Inflammatory macrophage (primary cell): ENCODE data around the gene B3GALT6.
A peak's percentile ranks its signal among the peaks of the same experiment; 100 is the strongest.
"Not testable (repeated sequence)": the region's sequence is repeated elsewhere in the genome, so short reads cannot be mapped to it uniquely, and the experiment has no call there.

Source experiments
- DNase-seq, 2 donors: peaks; one replicate each; pipeline ENCODE4 v3.0.0-alpha.2; 2020 to 2022

B3GALT6 gene

DNA sequence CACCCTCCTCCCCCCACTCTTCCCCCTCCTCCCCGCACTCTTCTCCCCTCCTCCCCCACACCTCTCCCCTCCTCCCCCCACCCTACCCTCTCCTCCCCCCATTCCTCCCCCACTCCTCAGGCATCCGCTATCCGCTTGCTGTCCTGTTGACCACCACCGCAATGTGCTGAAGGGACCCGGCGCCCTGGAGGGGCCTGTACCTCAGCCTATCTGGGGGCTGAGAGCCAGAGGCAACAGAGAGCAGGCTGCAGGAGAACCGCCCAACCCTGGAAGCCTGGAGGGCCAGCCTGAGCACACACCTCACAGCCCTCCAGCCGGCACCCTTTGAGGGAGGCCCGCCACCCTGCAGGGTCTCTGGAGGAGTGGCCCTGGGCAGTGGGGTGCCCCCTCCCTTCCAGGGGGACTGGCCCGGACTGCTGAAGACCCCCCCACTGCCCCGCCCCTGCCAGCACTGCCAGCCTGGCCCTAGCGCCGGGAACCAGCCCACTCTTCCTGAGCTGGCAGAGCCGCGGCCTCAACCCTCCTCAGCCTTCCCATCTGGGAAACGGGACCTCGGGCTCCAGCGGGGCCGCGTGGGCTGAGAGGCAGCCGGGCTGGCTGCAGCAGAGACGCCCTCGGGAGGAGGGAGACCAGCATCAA, 13.3 kb downstream of the B3GALT6 start:
- DNase-seq, result no peak

DNA sequence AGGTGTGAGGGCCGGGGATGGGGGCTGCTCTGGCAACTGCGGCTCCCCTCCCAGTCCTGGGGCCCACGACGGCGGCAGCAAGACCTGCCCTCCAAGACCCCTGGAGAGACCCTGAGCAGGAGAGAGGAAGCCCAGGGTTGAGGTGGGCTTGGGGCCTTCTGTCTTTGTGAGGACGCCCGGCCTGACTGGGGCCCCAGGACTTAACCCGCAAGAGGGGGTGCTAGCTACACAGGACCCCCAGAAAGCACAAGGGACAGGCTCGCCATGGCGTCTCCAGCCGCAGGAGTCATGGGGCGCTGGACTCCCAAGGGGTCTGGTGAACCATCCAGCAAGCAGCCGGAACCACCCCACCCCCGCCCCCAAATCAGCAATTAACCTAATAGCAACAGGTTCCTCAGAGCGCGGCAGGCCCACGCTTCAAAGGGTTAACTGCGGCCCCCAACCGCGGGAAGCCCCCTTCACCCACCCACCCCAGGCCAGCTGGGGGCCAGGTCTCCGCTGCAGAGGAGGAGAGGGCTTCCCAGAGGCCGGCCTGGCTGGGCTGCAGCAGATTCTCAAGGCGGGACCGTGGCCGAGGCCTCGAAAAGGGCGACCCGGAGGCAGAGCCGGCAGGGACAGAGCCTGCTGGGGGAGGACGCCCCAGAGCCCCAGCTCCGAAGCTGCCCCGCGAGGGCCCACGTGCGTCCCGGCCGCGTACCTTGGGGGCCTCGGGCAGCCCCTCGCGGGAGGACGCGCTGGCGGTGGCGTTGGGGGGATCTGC, 14.0 kb downstream of the B3GALT6 start:
- no peak for DNase-seq

- DNase-seq, result no peak
Observed at GRCh38 chr1:1246577-1247340, 14.7 kb downstream of the B3GALT6 start, which contains the start of gene C1QTNF12. TSS of gene C1QTNF12 (minus strand) at chr1:1246722. CDS start at chr1:1246690, 32 bp downstream.

DNA sequence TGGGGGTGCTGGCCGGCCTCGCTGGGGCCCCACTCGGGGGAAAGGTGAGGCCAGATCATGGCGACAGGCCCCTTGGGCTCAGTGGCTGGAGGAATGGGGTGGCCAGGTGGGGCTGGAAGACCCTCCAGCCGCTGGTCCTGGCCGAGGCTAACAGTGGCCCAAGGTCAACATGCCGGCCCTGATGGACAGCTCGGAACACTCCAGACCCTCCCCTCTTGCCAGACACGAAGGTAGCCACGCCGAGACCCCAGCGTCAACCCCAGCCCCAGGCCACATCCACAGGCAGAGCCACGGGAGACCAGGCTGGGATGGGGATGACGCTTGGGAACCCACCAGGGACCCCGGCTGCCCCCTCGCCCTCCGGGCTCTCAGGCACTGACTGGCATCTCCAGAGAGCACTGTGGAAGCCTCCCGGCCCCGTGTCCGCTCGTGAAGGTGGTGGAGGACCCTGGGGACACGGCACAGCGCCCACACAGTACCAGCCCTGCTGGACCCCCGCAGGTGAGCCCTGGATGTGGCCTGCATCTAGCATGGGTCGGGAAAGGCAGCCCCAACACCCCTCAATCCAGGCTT, 15.4 kb downstream of the B3GALT6 start:
- no peak for DNase-seq

DNA sequence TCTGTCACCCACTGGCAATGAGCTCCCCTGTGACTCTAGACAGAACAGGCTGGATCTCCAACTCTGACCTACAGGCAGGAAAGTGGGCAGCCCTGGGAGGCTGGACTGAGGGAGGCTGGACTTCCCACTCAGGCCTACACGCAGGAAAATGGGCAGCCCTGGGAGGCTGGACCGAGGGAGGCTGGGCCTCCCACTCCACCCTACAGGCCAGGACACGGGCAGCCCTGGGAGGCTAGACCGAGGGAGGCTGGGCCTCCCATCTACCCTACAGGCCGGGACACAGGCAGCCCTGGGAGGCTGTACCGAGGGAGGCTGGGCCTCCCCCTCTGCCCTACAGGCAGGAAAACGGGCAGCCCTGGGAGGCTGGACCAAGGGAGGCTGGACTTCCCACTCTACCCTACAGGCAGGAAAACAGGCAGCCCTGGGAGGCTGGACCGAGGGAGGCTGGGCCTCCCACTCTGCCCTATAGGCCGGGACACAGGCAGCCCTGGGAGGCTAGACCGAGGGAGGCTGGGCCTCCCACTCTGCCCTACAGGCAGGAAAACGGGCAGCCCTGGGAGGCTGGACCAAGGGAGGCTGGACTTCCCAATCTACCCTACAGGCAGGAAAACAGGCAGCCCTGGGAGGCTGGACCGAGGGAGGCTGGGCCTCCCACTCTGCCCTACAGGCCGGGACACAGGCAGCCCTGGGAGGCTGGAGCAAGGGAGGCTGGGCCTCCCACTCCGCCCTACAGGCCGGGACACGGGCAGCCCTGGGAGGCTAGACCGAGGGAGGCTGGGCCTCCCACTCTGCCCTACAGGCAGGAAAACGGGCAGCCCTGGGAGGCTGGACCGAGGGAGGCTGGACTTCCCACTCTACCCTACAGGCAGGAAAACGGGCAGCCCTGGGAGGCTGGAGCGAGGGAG, 16.2 kb downstream of the B3GALT6 start:
- DNase-seq, result not testable (repeated sequence)

DNA sequence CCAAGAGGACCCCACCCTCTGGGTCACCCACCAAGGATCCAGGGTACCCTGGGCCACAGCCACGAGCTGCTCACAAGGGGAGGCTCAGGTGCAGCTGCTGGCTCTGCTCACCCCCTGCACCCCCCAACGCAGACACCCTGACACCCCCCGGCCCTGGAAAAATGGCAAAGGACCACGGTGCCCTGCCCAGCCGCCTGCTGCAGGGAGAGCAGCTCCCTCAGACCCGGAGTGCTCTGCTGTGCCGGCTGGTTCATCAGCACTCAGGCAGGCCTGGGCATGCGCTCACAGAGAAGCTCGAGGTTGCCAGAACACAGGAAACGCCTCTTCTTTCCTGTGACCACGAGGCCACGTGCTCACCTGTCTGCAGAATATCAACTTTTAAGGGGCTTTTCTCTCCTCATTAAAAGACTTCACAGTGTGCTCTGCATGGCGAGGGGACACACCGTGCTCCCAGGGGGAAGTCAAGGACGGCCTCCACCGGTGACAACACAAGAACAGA, 18.8 kb downstream of the B3GALT6 start:
- no peak for DNase-seq

- no peak for DNase-seq
Observed at GRCh38 chr1:1253314-1253713, 21.3 kb downstream of the B3GALT6 start.

- DNase-seq, result no peak
Observed at GRCh38 chr1:1253972-1254666, 22.1 kb downstream of the B3GALT6 start.

GRCh38 chr1:1254667-1254998, 22.6 kb downstream of the B3GALT6 start:
- DNase-seq, result no peak

GRCh38 chr1:1255078-1255477, 23.0 kb downstream of the B3GALT6 start:
- DNase-seq, result no peak

GRCh38 chr1:1255611-1256010, 23.6 kb downstream of the B3GALT6 start:
- no peak for DNase-seq

- DNase-seq, result no peak
Observed at GRCh38 chr1:1256956-1257871, 25.2 kb downstream of the B3GALT6 start.

DNA sequence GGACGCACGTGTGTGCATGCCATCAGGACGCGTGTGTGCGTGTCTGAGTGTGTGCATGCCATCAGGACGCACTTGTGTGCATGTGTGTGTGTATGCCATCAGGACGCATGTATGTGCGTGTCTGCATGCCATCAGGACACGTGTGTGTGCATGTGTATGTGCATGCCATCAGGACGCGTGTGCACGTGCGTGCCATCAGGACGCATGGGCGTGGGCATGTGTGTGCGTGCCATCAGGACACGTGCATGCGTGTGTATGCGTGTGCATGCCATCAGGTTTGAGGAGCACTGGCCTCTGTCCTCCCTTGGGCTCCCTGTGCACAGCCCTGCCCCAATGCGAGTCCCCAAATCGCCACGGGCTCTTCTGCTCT, 27.1 kb downstream of the B3GALT6 start:
- DNase-seq, result no peak

DNA sequence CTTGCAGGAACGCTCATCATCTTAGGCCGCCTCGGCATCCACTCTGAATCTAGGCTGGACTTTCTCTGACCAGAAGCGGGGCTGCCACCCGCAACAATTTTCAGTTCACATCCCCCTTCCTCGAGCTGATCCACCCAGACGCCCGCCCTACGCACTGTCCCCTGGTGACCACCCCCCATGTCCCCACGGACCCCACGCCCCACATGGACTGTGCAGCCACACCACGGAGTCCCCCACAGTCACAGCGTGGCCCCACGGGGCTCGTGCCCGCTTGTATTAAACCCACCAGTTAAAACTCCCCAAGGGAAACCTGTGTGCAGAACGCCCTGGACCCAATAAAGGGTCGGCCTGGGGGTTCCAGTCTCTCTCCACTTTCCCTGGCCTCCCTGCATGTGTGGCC, 27.5 kb downstream of the B3GALT6 start:
- DNase-seq, result no peak

- DNase-seq, result peak in 1 of 2 donors; percentile 25
Observed at GRCh38 chr1:1259951-1260600, 28.0 kb downstream of the B3GALT6 start.

DNA sequence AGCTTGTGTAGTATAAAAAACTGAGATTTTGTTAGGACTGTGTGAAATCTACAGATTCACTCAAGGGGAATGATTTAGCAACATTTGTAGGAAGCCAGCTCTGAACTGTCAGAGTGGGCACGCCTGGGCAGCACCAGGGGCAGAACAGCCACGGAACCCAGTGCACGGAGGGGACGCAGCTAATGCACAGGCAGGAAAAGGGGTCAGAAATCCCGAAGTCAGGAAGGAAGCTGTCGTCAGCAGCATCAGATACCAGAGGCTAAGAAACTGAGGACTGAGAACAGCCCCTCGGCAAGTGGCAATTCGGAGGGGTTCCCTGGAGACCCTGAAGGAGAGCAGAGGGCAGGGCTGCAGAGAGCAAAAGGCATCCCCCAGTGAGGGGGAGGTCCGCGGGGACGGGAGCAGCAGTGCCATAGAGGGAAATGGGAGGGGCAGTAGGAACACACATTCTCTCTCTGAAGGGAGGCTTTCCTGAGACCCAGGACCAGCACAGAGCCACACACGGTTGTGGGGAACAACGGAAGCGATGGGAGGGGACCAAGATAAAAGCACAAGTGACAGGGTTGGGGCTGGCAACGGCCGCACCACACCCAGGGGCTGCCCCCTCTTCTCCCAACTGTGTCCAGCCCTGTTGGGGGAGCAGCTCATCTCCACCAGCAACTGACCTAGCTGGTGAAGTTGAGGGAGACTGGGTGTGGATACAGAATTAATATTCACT, 29.0 kb downstream of the B3GALT6 start:
- DNase-seq, result no peak

GRCh38 chr1:1262071-1262470, 30.0 kb downstream of the B3GALT6 start:
- DNase-seq, result no peak

DNA sequence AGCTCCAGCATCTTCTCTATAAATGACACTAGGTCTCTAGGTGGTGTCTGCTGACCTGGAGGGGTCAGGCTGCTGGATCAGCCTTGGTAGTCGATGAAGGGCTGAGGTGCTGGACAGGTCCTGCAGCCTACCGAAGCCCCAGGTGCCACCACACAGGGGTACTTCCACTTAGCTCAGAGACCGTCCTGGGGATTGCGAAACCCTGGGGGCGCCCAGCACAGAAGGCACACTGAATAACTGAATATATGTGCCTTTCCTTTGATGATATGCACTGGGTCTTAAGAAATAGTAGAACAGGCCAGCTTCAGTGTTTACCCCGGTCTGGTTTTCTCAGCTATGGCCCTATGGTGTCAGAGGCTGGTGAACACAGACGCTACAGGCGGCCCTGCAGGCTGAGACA, 30.7 kb downstream of the B3GALT6 start:
- no peak for DNase-seq

DNA sequence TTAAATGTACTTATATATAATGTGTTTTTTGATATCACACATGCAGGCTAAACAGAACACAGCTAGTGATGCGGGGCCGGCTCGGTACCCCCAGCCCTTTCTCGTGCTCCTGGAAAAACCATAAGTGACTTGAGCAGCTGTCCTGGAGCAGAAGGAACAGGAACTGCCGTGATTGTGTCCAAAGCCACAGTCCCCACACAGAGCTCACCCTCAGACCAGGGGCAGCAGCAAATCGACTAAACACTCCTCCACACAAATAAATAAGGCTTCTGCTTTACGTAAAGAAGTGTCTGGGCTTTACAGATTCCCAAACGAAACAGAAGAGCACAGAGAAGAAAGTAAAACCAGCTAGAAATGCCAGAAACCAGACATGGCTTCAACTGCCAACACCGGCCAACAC, 32.0 kb downstream of the B3GALT6 start:
- no peak for DNase-seq
